Suppressor macrophage treated with lipopolysaccharide for 1 hour (primary cell): Measurements from ENCODE around the gene IQGAP2.
"Not testable (repeated sequence)": the region's sequence is repeated elsewhere in the genome, so short reads cannot be mapped to it uniquely, and the experiment has no call there.

ENCODE experiments used
- DNase-seq, 3 donors: peaks; one replicate each; pipeline ENCODE4 v3.0.0-alpha.2; 2020 to 2022

Gene IQGAP2, protein sequence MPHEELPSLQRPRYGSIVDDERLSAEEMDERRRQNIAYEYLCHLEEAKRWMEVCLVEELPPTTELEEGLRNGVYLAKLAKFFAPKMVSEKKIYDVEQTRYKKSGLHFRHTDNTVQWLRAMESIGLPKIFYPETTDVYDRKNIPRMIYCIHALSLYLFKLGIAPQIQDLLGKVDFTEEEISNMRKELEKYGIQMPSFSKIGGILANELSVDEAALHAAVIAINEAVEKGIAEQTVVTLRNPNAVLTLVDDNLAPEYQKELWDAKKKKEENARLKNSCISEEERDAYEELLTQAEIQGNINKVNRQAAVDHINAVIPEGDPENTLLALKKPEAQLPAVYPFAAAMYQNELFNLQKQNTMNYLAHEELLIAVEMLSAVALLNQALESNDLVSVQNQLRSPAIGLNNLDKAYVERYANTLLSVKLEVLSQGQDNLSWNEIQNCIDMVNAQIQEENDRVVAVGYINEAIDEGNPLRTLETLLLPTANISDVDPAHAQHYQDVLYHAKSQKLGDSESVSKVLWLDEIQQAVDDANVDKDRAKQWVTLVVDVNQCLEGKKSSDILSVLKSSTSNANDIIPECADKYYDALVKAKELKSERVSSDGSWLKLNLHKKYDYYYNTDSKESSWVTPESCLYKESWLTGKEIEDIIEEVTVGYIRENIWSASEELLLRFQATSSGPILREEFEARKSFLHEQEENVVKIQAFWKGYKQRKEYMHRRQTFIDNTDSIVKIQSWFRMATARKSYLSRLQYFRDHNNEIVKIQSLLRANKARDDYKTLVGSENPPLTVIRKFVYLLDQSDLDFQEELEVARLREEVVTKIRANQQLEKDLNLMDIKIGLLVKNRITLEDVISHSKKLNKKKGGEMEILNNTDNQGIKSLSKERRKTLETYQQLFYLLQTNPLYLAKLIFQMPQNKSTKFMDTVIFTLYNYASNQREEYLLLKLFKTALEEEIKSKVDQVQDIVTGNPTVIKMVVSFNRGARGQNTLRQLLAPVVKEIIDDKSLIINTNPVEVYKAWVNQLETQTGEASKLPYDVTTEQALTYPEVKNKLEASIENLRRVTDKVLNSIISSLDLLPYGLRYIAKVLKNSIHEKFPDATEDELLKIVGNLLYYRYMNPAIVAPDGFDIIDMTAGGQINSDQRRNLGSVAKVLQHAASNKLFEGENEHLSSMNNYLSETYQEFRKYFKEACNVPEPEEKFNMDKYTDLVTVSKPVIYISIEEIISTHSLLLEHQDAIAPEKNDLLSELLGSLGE (N-terminal part only)

DNA sequence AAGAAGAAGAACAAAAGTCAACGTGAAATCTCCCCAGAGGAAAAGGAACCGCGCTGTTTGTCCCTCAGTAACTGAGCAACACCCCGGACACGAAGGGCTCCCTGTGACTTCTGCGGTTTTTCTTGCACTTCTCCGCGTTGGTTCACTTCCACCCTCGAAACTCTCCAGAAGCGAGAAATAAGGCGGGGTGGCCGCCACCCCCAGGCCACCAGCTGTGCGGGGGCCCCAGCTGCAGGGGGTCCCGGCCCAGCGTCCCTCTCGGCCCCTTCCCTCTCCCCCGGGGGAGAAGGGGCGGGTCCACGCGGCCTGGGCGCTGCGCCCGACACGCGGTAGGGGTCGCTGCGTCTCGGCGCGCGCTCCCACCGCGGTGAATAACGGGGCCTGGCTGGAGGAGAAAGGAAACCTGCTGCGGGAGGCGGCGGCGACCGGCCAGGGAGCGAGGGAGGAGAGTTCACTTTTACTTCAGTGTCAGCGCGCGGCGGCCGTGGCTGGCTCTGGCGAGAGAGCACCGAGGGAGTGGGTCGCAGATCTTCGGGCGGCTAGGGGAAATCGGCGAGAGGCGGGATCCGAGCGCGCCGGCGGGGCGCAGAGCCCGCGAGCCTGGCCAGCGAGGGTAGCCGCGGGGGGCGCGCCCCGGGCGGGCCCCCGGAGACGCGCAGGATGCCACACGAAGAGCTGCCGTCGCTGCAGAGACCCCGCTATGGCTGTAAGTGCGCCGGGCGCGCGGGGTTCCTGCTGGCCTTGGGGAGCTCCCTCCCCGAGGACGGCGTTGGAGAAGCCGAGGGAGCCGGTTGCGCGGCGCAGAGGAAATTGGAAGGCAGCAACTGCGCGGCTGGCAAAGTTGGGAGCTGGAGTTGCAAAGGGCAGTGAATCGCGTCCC is at the start of gene IQGAP2:
Gene IQGAP2 (plus strand): TSS at position 400 of the 880 bp plus-strand sequence. CDS start 261 bp downstream, at position 661.
- DNase-seq, result peak; percentile 93 to 95 (median 93)

DNA sequence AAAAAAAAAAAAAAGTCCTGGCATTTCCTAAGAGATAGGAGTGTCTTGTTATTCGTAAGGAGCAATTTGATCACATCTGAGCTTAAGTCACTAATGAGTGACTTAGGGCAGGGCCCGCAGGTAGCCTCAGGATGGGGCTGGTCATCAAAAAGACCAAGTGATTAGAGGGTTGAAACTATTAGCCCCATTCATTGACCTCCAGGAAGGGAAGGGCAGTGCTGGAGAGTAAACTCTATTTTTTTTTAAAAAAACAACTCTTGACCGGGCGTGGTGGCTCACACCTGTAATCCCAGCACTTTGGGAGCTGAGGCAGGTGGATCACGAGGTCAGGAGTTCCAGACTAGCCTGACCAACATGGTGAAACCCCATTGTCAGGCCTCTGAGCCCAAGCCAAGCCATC is 46.2 kb upstream of the IQGAP2 start:
- DNase-seq, result no peak

DNA sequence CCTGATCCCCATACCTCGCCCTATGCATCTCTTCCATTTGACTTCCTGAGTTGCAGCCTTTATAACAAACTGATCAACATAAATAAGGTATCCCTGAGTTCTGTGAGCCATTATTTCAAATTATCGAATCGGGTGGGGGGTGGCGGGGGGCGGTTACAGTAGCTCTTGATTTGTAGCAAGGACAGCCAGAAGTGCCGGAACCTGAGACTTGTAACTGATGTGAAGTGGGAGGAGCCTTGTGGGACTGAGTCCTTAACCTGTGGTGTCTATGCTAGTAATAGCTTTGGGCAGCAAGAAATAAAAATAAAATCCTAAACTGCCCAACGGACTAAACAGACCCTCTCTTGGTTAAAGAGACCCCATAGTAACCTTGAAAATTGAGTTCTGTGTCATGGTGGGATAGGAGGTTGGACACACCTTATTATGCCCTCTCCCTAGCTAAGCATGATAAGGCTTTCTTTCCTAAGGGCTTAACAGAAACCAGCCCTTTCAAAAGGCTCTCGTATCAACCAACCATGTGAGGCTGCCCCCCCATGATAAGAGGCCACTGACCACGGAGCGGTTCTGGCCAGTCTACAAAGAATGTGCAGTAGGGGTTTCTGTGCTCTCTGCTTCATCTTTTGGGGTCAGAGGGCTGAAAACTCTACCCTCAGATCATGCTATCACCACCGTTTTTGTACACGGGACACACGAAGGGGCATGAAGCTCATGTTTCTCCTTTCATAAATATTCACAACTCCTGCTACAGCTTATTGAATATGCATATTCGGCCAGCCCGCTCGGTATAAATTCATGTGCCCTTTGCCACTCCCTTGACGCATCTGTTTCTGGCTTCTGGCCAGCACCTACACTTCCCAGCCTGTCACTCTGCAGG is 39.5 kb upstream of the IQGAP2 start:
- DNase-seq, result peak; percentile 36 to 57 (median 50)

DNA sequence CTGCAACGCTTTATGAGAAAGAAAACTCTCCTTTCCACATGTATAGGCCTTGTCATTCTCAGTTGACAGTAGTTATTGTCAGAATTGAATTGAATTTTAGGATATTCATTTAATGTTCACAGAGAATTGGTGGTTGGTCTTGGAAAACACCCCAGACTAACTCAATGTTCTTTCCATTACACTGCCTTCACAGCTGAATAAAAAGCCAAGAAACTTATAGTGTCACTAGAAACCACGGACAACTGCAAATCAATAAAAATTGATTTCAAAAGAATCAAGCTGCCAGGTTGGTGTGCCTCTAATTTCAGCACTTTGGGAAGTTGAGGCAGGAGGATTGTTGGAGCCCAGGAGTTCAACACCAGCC is 38.9 kb upstream of the IQGAP2 start:
- no peak for DNase-seq

GRCh38 chr5:76365561-76365960 is 37.5 kb upstream of the IQGAP2 start:
- DNase-seq, result peak; percentile 14 to 33 (median 25)

- no peak for DNase-seq
Measured at GRCh38 chr5:76366596-76366995, 36.5 kb upstream of the IQGAP2 start.

GRCh38 chr5:76367623-76368371 is 35.3 kb upstream of the IQGAP2 start:
- DNase-seq, result peak; percentile 77 to 85 (median 83)

GRCh38 chr5:76368941-76369340 is 34.1 kb upstream of the IQGAP2 start:
- no peak for DNase-seq

DNA sequence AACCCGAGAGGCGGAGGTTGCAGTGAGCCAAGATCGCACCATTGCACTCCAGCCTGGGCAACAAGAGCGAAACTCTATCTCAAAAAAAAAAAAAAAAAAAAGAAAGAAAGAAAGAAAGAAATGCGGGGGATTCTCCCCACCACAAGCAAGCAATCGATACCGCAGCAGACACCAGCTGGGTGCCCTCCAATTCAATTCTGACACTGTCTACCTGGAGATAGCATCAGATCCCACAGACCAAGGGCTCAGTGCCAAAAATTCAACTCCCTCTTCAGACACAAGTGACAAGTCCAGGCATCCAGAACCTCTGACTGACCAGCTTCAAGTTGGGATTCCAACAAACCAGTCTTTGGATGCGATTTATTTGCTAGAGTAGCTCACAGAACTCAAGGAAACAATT is 33.4 kb upstream of the IQGAP2 start:
- DNase-seq, result not testable (repeated sequence)

- DNase-seq, result no peak
Measured at GRCh38 chr5:76371960-76372322, 31.1 kb upstream of the IQGAP2 start.

GRCh38 chr5:76372323-76373054 is 30.6 kb upstream of the IQGAP2 start:
- DNase-seq, result peak; percentile 77 to 85 (median 84)

DNA sequence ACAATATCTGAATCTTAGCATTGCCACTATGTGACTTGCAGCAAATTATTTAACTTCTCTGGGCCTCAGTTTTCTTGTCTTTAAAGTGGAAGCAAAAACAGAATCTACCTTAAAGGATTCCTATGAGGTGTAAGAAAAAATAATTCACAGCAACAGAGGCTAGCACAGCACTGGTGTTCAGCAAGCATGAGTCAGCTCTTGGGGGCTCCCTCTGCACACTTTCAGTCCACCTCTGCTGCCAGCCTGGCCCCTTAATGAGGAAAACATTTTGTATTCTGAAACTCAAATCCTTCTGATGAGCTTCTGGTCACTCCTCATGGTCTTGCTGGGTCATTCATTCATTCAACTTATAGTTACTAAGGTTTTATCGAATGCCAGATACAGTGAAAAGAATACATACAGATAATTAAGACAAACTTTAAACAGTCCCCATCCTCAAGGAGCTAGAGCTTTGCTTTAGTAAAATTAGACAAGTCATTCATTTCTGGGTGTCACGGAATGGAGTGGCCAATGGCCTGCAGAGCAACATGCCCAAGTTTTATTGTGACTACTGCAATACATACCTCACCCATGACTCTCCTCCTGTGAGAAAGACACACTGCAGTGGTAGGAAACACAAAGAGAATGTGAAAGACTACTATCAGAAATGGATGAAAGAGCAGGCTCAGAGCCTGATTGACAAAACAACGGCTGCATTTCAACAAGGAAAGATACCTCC is 26.8 kb upstream of the IQGAP2 start:
- DNase-seq, result no peak

DNA sequence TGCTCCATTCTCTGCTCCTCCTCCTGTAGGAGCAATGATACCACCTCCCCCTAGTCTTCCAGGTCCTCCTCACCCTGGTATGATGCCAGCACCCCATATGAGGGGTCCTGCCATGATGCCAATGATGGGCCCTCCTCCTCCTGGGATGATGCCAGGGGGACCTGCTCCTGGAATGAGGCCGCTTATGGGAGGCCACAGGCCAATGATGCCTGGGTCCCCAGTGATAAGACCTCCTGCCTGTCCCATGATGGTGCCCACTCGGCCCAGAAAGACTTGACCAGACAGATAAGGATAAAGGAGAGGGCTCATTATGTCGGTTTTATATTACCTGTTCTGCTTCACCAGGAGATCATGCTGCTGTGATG is 26.2 kb upstream of the IQGAP2 start:
- DNase-seq, result no peak

- no peak for DNase-seq
Measured at GRCh38 chr5:76378355-76378754, 24.7 kb upstream of the IQGAP2 start.

- no peak for DNase-seq
Measured at GRCh38 chr5:76379316-76379715, 23.8 kb upstream of the IQGAP2 start.

- no peak for DNase-seq
Measured at GRCh38 chr5:76379855-76380254, 23.2 kb upstream of the IQGAP2 start.

- no peak for DNase-seq
Measured at GRCh38 chr5:76380346-76381066, 22.6 kb upstream of the IQGAP2 start.

DNA sequence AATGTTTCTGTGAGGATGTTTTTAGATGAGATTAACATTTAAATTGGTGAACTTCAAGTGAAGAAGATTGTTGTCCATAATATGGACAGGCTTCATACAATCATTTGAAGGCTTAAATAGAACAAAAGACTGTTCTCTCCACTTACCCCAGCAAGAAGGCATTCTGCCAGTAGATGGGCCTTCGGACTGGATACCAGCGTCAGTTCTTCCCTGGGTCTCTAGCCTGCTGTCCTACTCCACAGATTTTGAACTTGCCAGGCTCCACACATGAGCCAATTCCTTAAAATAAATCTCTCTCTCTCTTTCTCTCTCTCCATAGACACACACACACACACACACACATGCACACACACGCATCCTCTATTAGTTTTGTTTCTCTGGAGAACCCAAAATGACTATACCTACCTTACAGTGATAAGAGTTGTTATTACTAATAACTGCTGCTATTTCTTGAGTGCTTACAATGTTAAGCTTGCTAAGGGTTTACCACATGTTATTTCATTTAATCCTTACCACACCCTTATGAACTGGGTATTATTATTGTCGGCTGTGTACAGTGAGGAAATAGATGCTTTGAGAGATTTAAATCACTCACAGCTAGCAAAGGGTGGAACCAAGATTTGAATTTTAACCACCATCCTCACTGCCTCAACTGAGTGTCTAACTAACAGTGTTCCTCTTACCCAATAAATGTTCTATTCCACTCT is 19.8 kb upstream of the IQGAP2 start:
- no peak for DNase-seq
